Body of pancreas (tissue), 4 donors: ENCODE results near the gene CD164. TPM values are rescaled to one million over a fixed set of nuclear protein-coding genes. Genes with fewer than 3 reads are reported as not detected.

Experiments used
- ATAC-seq: fragments of 150-250 bp; one replicate; pipeline ENCODE4 v1.9.1; 2016
- DNase-seq, 4 donors: peaks; one replicate each; pipeline ENCODE4 v3.0.0-alpha.2; 2019
- H3K27ac ChIP-seq, 4 donors: fragments of 200-600 bp; sonication (generic); 1 replicate in 3 of 4; 2 replicates in 1 of 4; pipeline versions ENCODE4 v1.5.1 to v1.6.1; 2016 to 2019; ENCODE audit warnings: mild to moderate bottlenecking in 1 of 4, mixed read lengths in 1 of 4, moderate library complexity in 1 of 4
- H3K27me3 ChIP-seq, 2 donors: fragments of 200-600 bp; sonication (generic); one replicate each; pipeline ENCODE4 v1.6.0; 2016; ENCODE audit warnings: mild to moderate bottlenecking in 1 of 2
- H3K36me3 ChIP-seq, 2 donors: fragments of 200-600 bp; sonication (generic); replicated peaks in 1 of 2; 2 replicates each; pipeline ENCODE4 v1.5.1; 2016; ENCODE audit warnings: low read depth in 2 of 2; ENCODE audit not compliant: insufficient read depth in 1 of 2
- H3K4me1 ChIP-seq: fragments of 200-600 bp; sonication (generic); one replicate; pipeline ENCODE4 v1.6.0; 2016
- H3K4me3 ChIP-seq, 2 donors: fragments of 200-600 bp; sonication (generic); 1 replicate in 1 of 2; 2 replicates in 1 of 2; pipeline ENCODE4 v1.5.1; 2016 to 2019
- H3K9me3 ChIP-seq, 3 donors: fragments of 200-600 bp; sonication (generic); 1 replicate in 2 of 3; 2 replicates in 1 of 3; pipeline ENCODE4 v1.5.1; 2016
- POLR2A ChIP-seq, 3 donors: fragments of 450-650 bp; IDR thresholded peaks; one replicate each; pipeline ENCODE4 v1.6.1; 2016; ENCODE audit warnings: antibody characterized with exemption in 3 of 3, mild to moderate bottlenecking in 2 of 3
- WGBS, 2 donors: methylation state at CpG; one replicate each; pipeline ENCODE4 v1.1.5; 2017; 5-methylcytosine and 5-hydroxymethylcytosine counted together
- intact Hi-C: fragments of 100-400 bp; cut with DNase I; formaldehyde crosslinking; loops from one replicate; pipeline ENCODE4 v1.15.1; 2023
- total RNA-seq, 2 donors: library from RNA; depleted of rRNA; stranded (reverse); fragments of >200 nt; gene quantifications; one replicate each; pipeline ENCODE4 v1.1.0, GENCODE V29; 2016
- TF ChIP-seq, protein P1 (sequence below), 7 experiments: fragments of 450-650 bp in 4 of 7; fragments of 200-600 bp in 3 of 7; sonication (generic) in 3 of 7; IDR thresholded peaks; one replicate each; pipeline ENCODE4 v1.5.1; 2016 to 2019; ENCODE audit warnings: antibody characterized with exemption in 7 of 7

The CD164 gene
- total RNA-seq, 2 donors from 2014 or later = 97.9 to 183 TPM

DNA sequence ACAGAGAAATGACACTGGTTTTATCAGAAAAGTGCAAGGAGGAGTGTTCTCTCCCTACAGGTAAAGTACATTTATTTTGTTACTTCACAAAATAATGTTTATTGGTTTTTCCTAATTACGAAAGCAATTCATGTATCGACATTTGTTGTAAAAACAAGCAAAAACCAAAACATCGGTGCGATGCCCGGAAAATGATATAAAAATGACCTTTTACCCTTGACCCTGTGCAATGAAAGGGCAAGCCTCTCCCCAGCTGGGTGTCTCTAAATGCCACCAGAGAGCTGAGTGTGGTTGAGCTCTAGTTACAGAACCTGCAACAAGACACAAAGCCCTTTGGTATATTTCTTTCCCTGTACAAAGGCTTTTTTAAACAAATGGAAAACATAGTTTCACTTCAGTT, 65.4 kb downstream of the CD164 start:
- H3K27me3 ChIP-seq = no peaks in the 10 kb centered on the region
- H3K4me3 ChIP-seq = no peak overlapping the region
- no peaks in the 10 kb centered on the region for H3K9me3 ChIP-seq
- TF ChIP-seq, protein P1, sequence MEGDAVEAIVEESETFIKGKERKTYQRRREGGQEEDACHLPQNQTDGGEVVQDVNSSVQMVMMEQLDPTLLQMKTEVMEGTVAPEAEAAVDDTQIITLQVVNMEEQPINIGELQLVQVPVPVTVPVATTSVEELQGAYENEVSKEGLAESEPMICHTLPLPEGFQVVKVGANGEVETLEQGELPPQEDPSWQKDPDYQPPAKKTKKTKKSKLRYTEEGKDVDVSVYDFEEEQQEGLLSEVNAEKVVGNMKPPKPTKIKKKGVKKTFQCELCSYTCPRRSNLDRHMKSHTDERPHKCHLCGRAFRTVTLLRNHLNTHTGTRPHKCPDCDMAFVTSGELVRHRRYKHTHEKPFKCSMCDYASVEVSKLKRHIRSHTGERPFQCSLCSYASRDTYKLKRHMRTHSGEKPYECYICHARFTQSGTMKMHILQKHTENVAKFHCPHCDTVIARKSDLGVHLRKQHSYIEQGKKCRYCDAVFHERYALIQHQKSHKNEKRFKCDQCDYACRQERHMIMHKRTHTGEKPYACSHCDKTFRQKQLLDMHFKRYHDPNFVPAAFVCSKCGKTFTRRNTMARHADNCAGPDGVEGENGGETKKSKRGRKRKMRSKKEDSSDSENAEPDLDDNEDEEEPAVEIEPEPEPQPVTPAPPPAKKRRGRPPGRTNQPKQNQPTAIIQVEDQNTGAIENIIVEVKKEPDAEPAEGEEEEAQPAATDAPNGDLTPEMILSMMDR (IDR thresholded peaks at IDR 0.05) = no peak
- TF ChIP-seq POLR2A (IDR thresholded peaks at IDR 0.05) = no peak
- intact Hi-C loops = no loop called here
- H3K27ac ChIP-seq = no peak overlapping the region
- ATAC-seq (no peak), DNase-seq (no peak)
- no peaks in the 10 kb centered on the region for H3K36me3 ChIP-seq
- H3K4me1 ChIP-seq = no peaks in the 10 kb centered on the region
- 92 to 94% methylated on average over 5 of the region's 5 CpGs for WGBS, 2 donors

Other genes starting within 250 kb of the CD164 start
- 1 to 10 TPM in 1 of 2 donors, not detected in 1; 3.1 TPM for gene PPIL6, start 58.2 kb upstream of the CD164 start, total RNA-seq
- 10 to 100 TPM in 1 of 2 donors, 1 to 10 TPM in 1; 8.0 to 13.8 TPM for gene SMPD2, start 58.3 kb upstream of the CD164 start, total RNA-seq
- 10 to 100 TPM; 16.1 to 26.0 TPM for gene MICAL1, start 73.3 kb upstream of the CD164 start, total RNA-seq
- 1 to 10 TPM; 3.3 to 4.4 TPM for gene ZBTB24, start 100.8 kb upstream of the CD164 start, total RNA-seq